SK-N-SH (cell line): ENCODE data around the gene TAB3.

Source experiments
- CTCF ChIP-seq: fragments of 200-600 bp; sonication (generic); IDR thresholded peaks from 2 replicates; pipeline ENCODE4 v1.6.1; 2017; ENCODE audit warnings: antibody characterized with exemption, mild to moderate bottlenecking, moderate library complexity
- EZH2phosphoT487 ChIP-seq: fragments of 200-600 bp; sonication (generic); IDR thresholded peaks from 2 replicates; pipeline ENCODE4 v1.6.1; 2017; ENCODE audit warnings: low read depth, mixed run types, mild to moderate bottlenecking, antibody characterized with exemption, moderate library complexity, borderline replicate concordance
- POLR2AphosphoS5 ChIP-seq: IDR thresholded peaks from 2 replicates; pipeline ENCODE4 v1.6.1; 2012; ENCODE audit warnings: low read depth, low read length
- YY1 ChIP-seq: IDR thresholded peaks from 2 replicates; pipeline ENCODE4 v1.4.0; 2012; ENCODE audit warnings: low read depth, mild to moderate bottlenecking
- TF ChIP-seq, protein P1 (sequence below): fragments of 150-350 bp; IDR thresholded peaks from 2 replicates; pipeline ENCODE4 v1.6.1; 2016; ENCODE audit warnings: mild to moderate bottlenecking, low read depth, low read length

DNA sequence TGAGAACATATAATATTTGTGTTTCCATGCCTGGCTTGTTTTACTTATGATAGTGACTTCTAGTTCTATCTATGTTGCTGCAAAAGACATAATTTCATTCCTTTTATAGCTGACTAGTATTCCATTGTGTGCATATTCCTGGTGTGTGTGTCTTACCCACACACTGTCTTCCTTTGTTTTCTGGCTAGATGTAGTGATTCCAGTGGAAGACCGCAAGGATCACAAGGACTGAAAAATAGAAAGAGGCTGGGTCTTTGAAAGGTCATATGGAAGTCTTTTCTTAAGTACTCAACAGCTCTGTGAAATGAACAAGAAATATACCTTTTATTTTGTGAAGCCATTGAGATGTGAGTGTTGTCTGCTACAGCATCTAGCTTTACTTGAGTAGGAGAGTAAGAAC is 29.4 kb upstream of the TAB3 start:
- TF ChIP-seq CTCF, result no peak
- TF ChIP-seq POLR2AphosphoS5, result no peak
- TF ChIP-seq, protein P1, sequence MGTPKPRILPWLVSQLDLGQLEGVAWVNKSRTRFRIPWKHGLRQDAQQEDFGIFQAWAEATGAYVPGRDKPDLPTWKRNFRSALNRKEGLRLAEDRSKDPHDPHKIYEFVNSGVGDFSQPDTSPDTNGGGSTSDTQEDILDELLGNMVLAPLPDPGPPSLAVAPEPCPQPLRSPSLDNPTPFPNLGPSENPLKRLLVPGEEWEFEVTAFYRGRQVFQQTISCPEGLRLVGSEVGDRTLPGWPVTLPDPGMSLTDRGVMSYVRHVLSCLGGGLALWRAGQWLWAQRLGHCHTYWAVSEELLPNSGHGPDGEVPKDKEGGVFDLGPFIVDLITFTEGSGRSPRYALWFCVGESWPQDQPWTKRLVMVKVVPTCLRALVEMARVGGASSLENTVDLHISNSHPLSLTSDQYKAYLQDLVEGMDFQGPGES, result no peak
- no peak for TF ChIP-seq EZH2phosphoT487
- no peak for TF ChIP-seq YY1
